ENCODE data around the gene ITGA4.

DNA sequence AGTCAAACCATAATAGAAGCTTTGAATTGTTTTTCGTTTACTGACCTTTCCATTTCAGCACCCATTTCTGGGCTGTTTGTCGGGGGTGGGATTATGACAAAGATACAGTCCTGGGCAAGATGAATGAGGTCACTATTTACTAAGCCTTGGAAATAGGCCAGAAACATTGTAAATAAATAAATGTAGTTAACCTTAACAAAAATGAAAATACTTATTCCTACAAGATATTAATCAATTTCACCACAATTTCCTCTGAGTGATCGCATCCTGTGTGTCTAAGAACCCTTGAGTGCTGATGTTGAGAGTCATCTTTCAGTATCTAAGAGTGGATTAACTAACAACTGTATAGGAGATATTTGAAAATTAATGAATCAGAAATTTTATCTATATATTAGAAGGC lies 14.0 kb downstream of the ITGA4 start:
- TF ChIP-seq, protein P1, sequence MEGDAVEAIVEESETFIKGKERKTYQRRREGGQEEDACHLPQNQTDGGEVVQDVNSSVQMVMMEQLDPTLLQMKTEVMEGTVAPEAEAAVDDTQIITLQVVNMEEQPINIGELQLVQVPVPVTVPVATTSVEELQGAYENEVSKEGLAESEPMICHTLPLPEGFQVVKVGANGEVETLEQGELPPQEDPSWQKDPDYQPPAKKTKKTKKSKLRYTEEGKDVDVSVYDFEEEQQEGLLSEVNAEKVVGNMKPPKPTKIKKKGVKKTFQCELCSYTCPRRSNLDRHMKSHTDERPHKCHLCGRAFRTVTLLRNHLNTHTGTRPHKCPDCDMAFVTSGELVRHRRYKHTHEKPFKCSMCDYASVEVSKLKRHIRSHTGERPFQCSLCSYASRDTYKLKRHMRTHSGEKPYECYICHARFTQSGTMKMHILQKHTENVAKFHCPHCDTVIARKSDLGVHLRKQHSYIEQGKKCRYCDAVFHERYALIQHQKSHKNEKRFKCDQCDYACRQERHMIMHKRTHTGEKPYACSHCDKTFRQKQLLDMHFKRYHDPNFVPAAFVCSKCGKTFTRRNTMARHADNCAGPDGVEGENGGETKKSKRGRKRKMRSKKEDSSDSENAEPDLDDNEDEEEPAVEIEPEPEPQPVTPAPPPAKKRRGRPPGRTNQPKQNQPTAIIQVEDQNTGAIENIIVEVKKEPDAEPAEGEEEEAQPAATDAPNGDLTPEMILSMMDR (conservative IDR thresholded peaks at IDR 0.05 in 1 of 2, IDR thresholded peaks at IDR 0.05 in 1 of 2; ENCODE audit: low read depth in 1 of 2, low read length in 2 of 2) = no peak
- no peak for TF ChIP-seq EZH2 (IDR thresholded peaks at IDR 0.05; ENCODE audit: low read length, missing control alignments)

Measured in fibroblast of lung (primary cell).